ENCODE measurements around the gene TREX2.
"Not testable (repeated sequence)": the region's sequence is repeated elsewhere in the genome, so short reads cannot be mapped to it uniquely, and the experiment has no call there.

DNA sequence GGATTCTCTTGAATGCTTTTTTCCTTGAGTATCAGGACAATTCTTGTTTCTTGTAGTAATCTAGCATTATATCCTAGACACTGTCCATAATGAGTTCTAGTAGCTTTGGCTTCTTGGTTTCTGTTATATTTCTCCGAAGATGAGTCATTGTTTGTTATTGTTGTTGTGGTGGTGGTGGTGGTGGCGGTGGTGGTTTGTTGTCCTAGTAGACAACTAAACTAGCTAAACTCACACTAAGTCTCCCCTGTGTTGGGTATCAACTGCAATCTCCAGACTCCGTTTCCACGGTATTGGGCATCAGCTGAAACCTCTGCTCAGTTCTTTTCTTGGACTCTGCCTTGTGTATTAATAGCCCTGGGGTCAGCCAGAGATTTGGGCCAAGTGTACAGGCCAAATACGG is 41.5 kb downstream of the TREX2 start:
- TF ChIP-seq FOS (IDR thresholded peaks at IDR 0.05; ENCODE audit: low read depth, low read length); POLR2A (IDR thresholded peaks at IDR 0.05; ENCODE audit: low read depth, low read length); MXI1 (IDR thresholded peaks at IDR 0.05; ENCODE audit: borderline replicate concordance, low read depth, low read length); CTCF (conservative IDR thresholded peaks at IDR 0.05; ENCODE audit: low read depth, low read length); RAD21 (IDR thresholded peaks at IDR 0.05; ENCODE audit: low read length); MAFK (IDR thresholded peaks at IDR 0.05; ENCODE audit: low read depth, low read length); CEBPB (IDR thresholded peaks at IDR 0.05; ENCODE audit: low read depth, low read length); SMC3 (IDR thresholded peaks at IDR 0.05; ENCODE audit: low read depth, low read length); BHLHE40 (IDR thresholded peaks at IDR 0.05; ENCODE audit: low read depth, low read length); RFX5 (IDR thresholded peaks at IDR 0.05; ENCODE audit: low read depth, low read length); MAZ (IDR thresholded peaks at IDR 0.05; ENCODE audit: borderline replicate concordance, low read depth, low read length); CHD1 (IDR thresholded peaks at IDR 0.05; ENCODE audit: low read depth, low read length); RCOR1 (IDR thresholded peaks at IDR 0.05; ENCODE audit: insufficient replicate concordance, low read length): not testable (repeated sequence)
- TF ChIP-seq, protein P1, sequence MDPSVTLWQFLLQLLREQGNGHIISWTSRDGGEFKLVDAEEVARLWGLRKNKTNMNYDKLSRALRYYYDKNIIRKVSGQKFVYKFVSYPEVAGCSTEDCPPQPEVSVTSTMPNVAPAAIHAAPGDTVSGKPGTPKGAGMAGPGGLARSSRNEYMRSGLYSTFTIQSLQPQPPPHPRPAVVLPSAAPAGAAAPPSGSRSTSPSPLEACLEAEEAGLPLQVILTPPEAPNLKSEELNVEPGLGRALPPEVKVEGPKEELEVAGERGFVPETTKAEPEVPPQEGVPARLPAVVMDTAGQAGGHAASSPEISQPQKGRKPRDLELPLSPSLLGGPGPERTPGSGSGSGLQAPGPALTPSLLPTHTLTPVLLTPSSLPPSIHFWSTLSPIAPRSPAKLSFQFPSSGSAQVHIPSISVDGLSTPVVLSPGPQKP (IDR thresholded peaks at IDR 0.05; ENCODE audit: borderline replicate concordance, low read depth, low read length) = not testable (repeated sequence)

Measured in IMR-90 (cell line).